ENCODE measurements around the gene MPV17.

MPV17 gene

GRCh38 chr2:27313882-27314645 lies 8.8 kb downstream of the MPV17 start:
- in situ Hi-C loops (cut with MboI; ENCODE audit: low pct_unique_long_range_greater_than_20kb, low sequenced_read_pairs, unreplicated experiment): no loop called here
- no peak for DNase-seq (ENCODE audit: low spot score)
- TF ChIP-seq, protein P1, sequence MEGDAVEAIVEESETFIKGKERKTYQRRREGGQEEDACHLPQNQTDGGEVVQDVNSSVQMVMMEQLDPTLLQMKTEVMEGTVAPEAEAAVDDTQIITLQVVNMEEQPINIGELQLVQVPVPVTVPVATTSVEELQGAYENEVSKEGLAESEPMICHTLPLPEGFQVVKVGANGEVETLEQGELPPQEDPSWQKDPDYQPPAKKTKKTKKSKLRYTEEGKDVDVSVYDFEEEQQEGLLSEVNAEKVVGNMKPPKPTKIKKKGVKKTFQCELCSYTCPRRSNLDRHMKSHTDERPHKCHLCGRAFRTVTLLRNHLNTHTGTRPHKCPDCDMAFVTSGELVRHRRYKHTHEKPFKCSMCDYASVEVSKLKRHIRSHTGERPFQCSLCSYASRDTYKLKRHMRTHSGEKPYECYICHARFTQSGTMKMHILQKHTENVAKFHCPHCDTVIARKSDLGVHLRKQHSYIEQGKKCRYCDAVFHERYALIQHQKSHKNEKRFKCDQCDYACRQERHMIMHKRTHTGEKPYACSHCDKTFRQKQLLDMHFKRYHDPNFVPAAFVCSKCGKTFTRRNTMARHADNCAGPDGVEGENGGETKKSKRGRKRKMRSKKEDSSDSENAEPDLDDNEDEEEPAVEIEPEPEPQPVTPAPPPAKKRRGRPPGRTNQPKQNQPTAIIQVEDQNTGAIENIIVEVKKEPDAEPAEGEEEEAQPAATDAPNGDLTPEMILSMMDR (IDR thresholded peaks at IDR 0.05; ENCODE audit: extremely low read depth, insufficient read depth, missing control alignments): no peak

- TF ChIP-seq, protein P1 (IDR thresholded peaks at IDR 0.05; ENCODE audit: extremely low read depth, insufficient read depth, missing control alignments): no peak
- no peak for DNase-seq (ENCODE audit: low spot score)
- in situ Hi-C loops (cut with MboI; ENCODE audit: low pct_unique_long_range_greater_than_20kb, low sequenced_read_pairs, unreplicated experiment): no loop called here
These were observed 10.7 kb downstream of the MPV17 start for GRCh38 chr2:27312152-27312551.

- TF ChIP-seq, protein P1 (IDR thresholded peaks at IDR 0.05; ENCODE audit: extremely low read depth, insufficient read depth, missing control alignments): no peak
- no peak for DNase-seq (ENCODE audit: low spot score)
- in situ Hi-C loops (cut with MboI; ENCODE audit: low pct_unique_long_range_greater_than_20kb, low sequenced_read_pairs, unreplicated experiment): no loop called here
These were observed 13.2 kb downstream of the MPV17 start for GRCh38 chr2:27309651-27310050.

DNA sequence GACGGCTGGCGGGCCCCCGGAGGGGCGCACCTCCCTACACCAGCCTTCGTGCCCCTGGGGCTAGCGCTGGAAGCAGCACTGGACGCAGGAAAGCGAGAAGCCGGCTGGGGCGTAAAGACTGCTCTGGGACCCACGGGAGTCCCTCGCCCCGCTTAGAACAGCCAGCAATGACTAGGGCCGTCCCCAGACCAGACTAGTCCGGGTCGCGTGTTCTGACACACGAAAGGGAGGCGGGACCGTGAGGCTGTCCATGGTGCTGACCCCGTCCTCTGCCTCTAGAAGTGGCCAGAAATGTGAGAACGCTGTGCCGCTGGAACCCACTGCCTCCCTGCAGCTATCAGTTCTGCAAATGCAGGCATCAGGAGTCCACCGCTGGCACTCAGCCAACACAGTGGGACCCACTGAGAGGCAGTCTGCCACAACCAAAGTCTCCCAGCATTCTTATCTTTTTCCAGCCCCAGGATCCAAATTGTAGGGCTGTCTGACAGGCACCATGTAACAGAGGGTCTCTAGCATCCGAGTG lies 14.5 kb downstream of the MPV17 start, which contains the start of gene UCN:
UCN (minus strand) TSS at position 87 of the 523 bp plus-strand sequence. CDS start 550 bp downstream, outside the sequence.
- TF ChIP-seq, protein P1 (IDR thresholded peaks at IDR 0.05; ENCODE audit: extremely low read depth, insufficient read depth, missing control alignments): no peak
- in situ Hi-C loops (cut with MboI; ENCODE audit: low pct_unique_long_range_greater_than_20kb, low sequenced_read_pairs, unreplicated experiment): no loop called here
- DNase-seq (ENCODE audit: low spot score): no peak

GRCh38 chr2:27307545-27308358 lies 15.1 kb downstream of the MPV17 start:
- no peak for DNase-seq (ENCODE audit: low spot score)
- TF ChIP-seq, protein P1 (IDR thresholded peaks at IDR 0.05; ENCODE audit: extremely low read depth, insufficient read depth, missing control alignments): no peak
- in situ Hi-C loops (cut with MboI; ENCODE audit: low pct_unique_long_range_greater_than_20kb, low sequenced_read_pairs, unreplicated experiment): no loop called here

DNA sequence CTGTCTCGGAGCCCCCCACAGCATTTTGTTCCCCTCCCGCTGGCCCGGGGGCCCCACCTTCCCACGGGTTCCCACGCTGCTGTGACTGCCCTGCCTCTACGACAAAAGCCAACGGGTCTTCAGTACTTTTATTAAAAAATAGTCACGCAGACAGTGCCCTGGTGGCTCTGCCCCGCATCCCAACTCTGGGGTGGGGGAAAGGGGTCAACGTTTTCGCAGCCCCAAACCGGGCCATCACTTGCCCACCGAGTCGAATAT lies 15.7 kb downstream of the MPV17 start:
- DNase-seq (ENCODE audit: low spot score): no peak
- TF ChIP-seq, protein P1 (IDR thresholded peaks at IDR 0.05; ENCODE audit: extremely low read depth, insufficient read depth, missing control alignments): no peak
- in situ Hi-C loops (cut with MboI; ENCODE audit: low pct_unique_long_range_greater_than_20kb, low sequenced_read_pairs, unreplicated experiment): no loop called here
